ENCODE data around the gene SPRTN.

DNA sequence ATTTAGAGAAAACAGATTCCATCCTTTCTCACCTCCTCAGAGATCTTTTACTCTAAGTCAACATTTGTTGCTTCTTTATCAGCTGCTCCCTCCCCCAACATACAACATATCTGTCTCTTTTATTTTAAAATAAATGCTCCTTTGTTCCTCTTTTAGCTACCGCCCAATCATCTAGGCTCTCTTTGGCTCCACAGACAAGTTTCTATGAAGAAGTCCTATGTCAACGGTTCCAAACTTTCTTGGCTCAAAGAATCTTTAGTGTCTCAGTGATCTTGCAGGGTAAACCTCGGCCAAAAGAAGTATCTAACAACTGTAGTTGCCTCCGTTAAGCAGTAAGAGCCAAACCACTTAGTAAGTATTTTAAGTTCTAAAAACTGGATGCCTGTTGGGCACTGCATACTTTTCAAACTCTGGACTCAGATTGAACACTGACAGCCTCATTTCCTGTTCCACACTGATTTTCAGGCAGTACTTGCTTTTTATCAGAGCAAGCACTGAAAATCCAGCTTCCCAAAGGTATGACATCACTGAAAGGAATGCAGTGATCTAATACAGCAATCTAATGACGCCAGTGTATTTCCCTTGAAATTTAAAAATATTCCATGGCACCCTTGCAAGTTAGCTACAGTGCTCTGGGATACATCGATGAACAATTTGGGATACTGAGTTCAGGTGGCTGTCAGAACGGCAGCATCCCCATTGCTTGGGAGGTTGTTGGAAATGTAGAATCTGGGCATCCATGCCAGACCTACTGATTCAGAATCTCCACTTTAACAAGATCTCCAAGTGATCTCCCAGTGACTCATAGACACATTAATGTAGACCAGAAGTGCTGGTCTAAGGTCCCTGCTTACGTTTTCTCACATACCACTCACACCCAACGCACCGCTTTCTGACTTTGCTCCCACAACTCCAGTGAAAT is 57.2 kb downstream of the SPRTN start:
- TF ChIP-seq, protein P1, sequence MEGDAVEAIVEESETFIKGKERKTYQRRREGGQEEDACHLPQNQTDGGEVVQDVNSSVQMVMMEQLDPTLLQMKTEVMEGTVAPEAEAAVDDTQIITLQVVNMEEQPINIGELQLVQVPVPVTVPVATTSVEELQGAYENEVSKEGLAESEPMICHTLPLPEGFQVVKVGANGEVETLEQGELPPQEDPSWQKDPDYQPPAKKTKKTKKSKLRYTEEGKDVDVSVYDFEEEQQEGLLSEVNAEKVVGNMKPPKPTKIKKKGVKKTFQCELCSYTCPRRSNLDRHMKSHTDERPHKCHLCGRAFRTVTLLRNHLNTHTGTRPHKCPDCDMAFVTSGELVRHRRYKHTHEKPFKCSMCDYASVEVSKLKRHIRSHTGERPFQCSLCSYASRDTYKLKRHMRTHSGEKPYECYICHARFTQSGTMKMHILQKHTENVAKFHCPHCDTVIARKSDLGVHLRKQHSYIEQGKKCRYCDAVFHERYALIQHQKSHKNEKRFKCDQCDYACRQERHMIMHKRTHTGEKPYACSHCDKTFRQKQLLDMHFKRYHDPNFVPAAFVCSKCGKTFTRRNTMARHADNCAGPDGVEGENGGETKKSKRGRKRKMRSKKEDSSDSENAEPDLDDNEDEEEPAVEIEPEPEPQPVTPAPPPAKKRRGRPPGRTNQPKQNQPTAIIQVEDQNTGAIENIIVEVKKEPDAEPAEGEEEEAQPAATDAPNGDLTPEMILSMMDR (IDR thresholded peaks at IDR 0.05) = no peak
- no peak for TF ChIP-seq POLR2A (IDR thresholded peaks at IDR 0.05)
